ENCODE results near the gene LRRC74B. TPM values are rescaled to one million over a fixed set of nuclear protein-coding genes. Genes with fewer than 3 reads are reported as not detected.

Gene LRRC74B
- total and polyA plus RNA-seq, 2 experiments from 2014 or later = not detected

GRCh38 chr22:21064917-21065864 lies 19.4 kb downstream of the LRRC74B start:
- H3K27ac ChIP-seq (ENCODE audit: low read depth) = no peak overlapping the region
- H3K79me2 ChIP-seq (replicated peaks; ENCODE audit: insufficient read depth) = no peaks in the 10 kb centered on the region
- no peak overlapping the region for H3K27ac Mint-ChIP-seq
- no peak for DNase-seq (ENCODE audit: low spot score)
- peaks cover 7% of the 10 kb centered on the region for H3K27me3 Mint-ChIP-seq (ENCODE audit: insufficient read depth, low read depth, poor library complexity)
- no peaks in the 10 kb centered on the region for H3K4me1 ChIP-seq (ENCODE audit: insufficient read depth)
- TF ChIP-seq POLR2AphosphoS5 (IDR thresholded peaks at IDR 0.05; ENCODE audit: low read depth) (no peak), NANOG (IDR thresholded peaks at IDR 0.05; ENCODE audit: borderline replicate concordance) (no peak), EZH2 (IDR thresholded peaks at IDR 0.05; ENCODE audit: low read depth, unreplicated experiment) (no peak), ZNF462 (CRISPR knock-in tag; IDR thresholded peaks at IDR 0.05) (no peak), ZNF331 (CRISPR knock-in tag; IDR thresholded peaks at IDR 0.05; ENCODE audit: low read depth) (no peak), EZH2phosphoT487 (IDR thresholded peaks at IDR 0.05; ENCODE audit: unreplicated experiment) (no peak), REST (IDR thresholded peaks at IDR 0.05; ENCODE audit: unreplicated experiment) (no peak), STAT1 (IDR thresholded peaks at IDR 0.05; ENCODE audit: unreplicated experiment) (no peak), ZNF114 (CRISPR knock-in tag; IDR thresholded peaks at IDR 0.05) (no peak), CREB1 (CRISPR knock-in tag; IDR thresholded peaks at IDR 0.05; ENCODE audit: low read depth) (no peak), JUNB (IDR thresholded peaks at IDR 0.05; ENCODE audit: unreplicated experiment) (no peak), CTCF (conservative IDR thresholded peaks at IDR 0.05; ENCODE audit: low read depth in 2 of 2) (no peak), ETS1 (IDR thresholded peaks at IDR 0.05) (no peak)
- no peaks in the 10 kb centered on the region for H3F3A ChIP-seq (replicated peaks; ENCODE audit: low read depth)
- H3K4me3 Mint-ChIP-seq = no peak overlapping the region
- no peak for ATAC-seq
- no peaks in the 10 kb centered on the region for H3K9me2 ChIP-seq (ENCODE audit: insufficient read depth)
- no peak overlapping the region for H3K4me3 ChIP-seq
- H3K36me3 ChIP-seq (ENCODE audit: insufficient read depth) = no peaks in the 10 kb centered on the region
- no peaks in the 10 kb centered on the region for H4K20me1 ChIP-seq (replicated peaks; ENCODE audit: insufficient read depth)
- no peak overlapping the region for H2AFZ ChIP-seq
- H3K27me3 ChIP-seq (ENCODE audit: insufficient read depth) = no peaks in the 10 kb centered on the region
- no peaks in the 10 kb centered on the region; the same call in 2 of the 3 replicates for H3K36me3 Mint-ChIP-seq (ENCODE audit: low read depth)
- peaks cover 10% of the 10 kb centered on the region; the same call in 2 of the 3 replicates for H3K9me3 Mint-ChIP-seq
- no peaks in the 10 kb centered on the region for H3K4me1 Mint-ChIP-seq
- no peak overlapping the region for H3K4me2 ChIP-seq
